OCI-LY3 (cell line): ENCODE measurements around the gene IPO11.

Source experiments
- H2AFZ ChIP-seq: fragments of 200-600, 300-600 bp; shearing (Covaris generic); 2 replicates; pipeline ENCODE4 v1.6.0; 2014; ENCODE audit warnings: antibody characterized with exemption, low read depth, low read length
- H3K27ac ChIP-seq: fragments of 200-600, 300-600 bp; sonication (generic); 2 replicates; pipeline ENCODE4 v1.5.1; 2014; ENCODE audit warnings: mild to moderate bottlenecking, low read length, moderate library complexity, mixed read lengths
- H3K27me3 ChIP-seq: fragments of 200-600, 300-600 bp; sonication (generic); 2 replicates; pipeline ENCODE4 v1.6.1; 2014; ENCODE audit warnings: low read depth, low read length, mixed read lengths
- H3K36me3 ChIP-seq: fragments of 200-600, 300-600 bp; sonication (generic); replicated peaks from 2 replicates; pipeline ENCODE3; 2014; ENCODE audit warnings: low read depth, low read length, mixed read lengths
- H3K4me1 ChIP-seq: fragments of 300-600, 200-600 bp; sonication (generic); 2 replicates; pipeline ENCODE4 v1.6.1; 2014; ENCODE audit warnings: low read length, mixed read lengths
- H3K4me2 ChIP-seq: fragments of 200-600, 300-600 bp; sonication (generic); 2 replicates; pipeline ENCODE4 v1.6.1; 2014; ENCODE audit warnings: low read length, mixed read lengths
- H3K4me3 ChIP-seq: fragments of 300-600, 200-600 bp; sonication (generic); 2 replicates; pipeline ENCODE4 v1.5.1; 2014; ENCODE audit warnings: antibody characterized with exemption, mild to moderate bottlenecking, low read length, moderate library complexity
- H3K79me2 ChIP-seq: fragments of 300-600, 200-600 bp; shearing (Covaris generic); 2 replicates; pipeline ENCODE4 v1.6.1; 2014; ENCODE audit warnings: mild to moderate bottlenecking, low read length, mixed read lengths
- H3K9ac ChIP-seq: fragments of 300-600, 200-600 bp; shearing (Covaris generic); 2 replicates; pipeline ENCODE4 v1.6.0; 2014; ENCODE audit warnings: mild to moderate bottlenecking, low read length, moderate library complexity
- H3K9me3 ChIP-seq: fragments of 200-600, 300-600 bp; shearing (Covaris generic); 2 replicates; pipeline ENCODE4 v1.6.1; 2014; ENCODE audit warnings: low read length, mixed read lengths; ENCODE audit not compliant: insufficient read depth
- H4K20me1 ChIP-seq: fragments of 200-600, 300-600 bp; sonication (generic); 2 replicates; pipeline ENCODE4 v1.6.1; 2016; ENCODE audit warnings: low read length, mixed read lengths; ENCODE audit not compliant: insufficient read depth
- CTCF ChIP-seq: fragments of 200-600, 300-600 bp; sonication (generic); IDR thresholded peaks from 2 replicates; pipeline ENCODE4 v1.5.1; 2014; ENCODE audit warnings: antibody characterized with exemption, low read length, low read depth
- EZH2phosphoT487 ChIP-seq: fragments of 200-600 bp; shearing (Covaris generic); IDR thresholded peaks from 2 replicates; pipeline ENCODE4 v1.6.1; 2018; ENCODE audit warnings: antibody characterized with exemption, mixed run types, low read depth

Gene IPO11

GRCh38 chr5:62645223-62645622 lies 232.7 kb downstream of the IPO11 start:
- no peak for TF ChIP-seq CTCF
- no peak for TF ChIP-seq EZH2phosphoT487
- Histone ChIP-seq H3K4me3 (no peak overlapping the region), H3K4me2 (no peak overlapping the region), H3K9me3 (no peaks in the 10 kb centered on the region), H3K9ac (no peak overlapping the region), H3K79me2 (no peaks in the 10 kb centered on the region), H3K36me3 (no peaks in the 10 kb centered on the region), H3K27me3 (no peaks in the 10 kb centered on the region), H3K27ac (no peak overlapping the region), H3K4me1 (peaks cover 6% of the 10 kb centered on the region), H2AFZ (no peak overlapping the region), H4K20me1 (no peaks in the 10 kb centered on the region)

- H3K27ac ChIP-seq = no peak overlapping the region
- no peak overlapping the region for H2AFZ ChIP-seq
- no peak overlapping the region for H3K9ac ChIP-seq
- no peaks in the 10 kb centered on the region for H3K9me3 ChIP-seq
- H3K4me2 ChIP-seq = no peak overlapping the region
- H3K27me3 ChIP-seq = no peaks in the 10 kb centered on the region
- no peaks in the 10 kb centered on the region for H3K79me2 ChIP-seq
- no peak for TF ChIP-seq CTCF
- TF ChIP-seq EZH2phosphoT487 = no peak
- no peaks in the 10 kb centered on the region for H3K4me1 ChIP-seq
- no peak overlapping the region for H3K4me3 ChIP-seq
- no peaks in the 10 kb centered on the region for H3K36me3 ChIP-seq
- H4K20me1 ChIP-seq = no peaks in the 10 kb centered on the region
Observed at GRCh38 chr5:62647241-62647640, 234.7 kb downstream of the IPO11 start.

GRCh38 chr5:62649025-62649424 lies 236.5 kb downstream of the IPO11 start:
- Histone ChIP-seq H3K9ac (no peak overlapping the region), H4K20me1 (no peaks in the 10 kb centered on the region), H3K4me1 (no peaks in the 10 kb centered on the region), H3K79me2 (no peaks in the 10 kb centered on the region), H3K27me3 (no peaks in the 10 kb centered on the region), H3K27ac (no peak overlapping the region), H2AFZ (no peak overlapping the region), H3K9me3 (no peaks in the 10 kb centered on the region), H3K4me3 (no peak overlapping the region), H3K36me3 (no peaks in the 10 kb centered on the region), H3K4me2 (no peak overlapping the region)
- TF ChIP-seq EZH2phosphoT487 (no peak), CTCF (no peak)

GRCh38 chr5:62649476-62650113 lies 237.0 kb downstream of the IPO11 start:
- Histone ChIP-seq H3K4me1 (no peaks in the 10 kb centered on the region), H4K20me1 (no peaks in the 10 kb centered on the region), H3K27me3 (no peaks in the 10 kb centered on the region), H3K79me2 (no peaks in the 10 kb centered on the region), H3K36me3 (no peaks in the 10 kb centered on the region), H3K4me2 (no peak overlapping the region), H2AFZ (no peak overlapping the region), H3K9me3 (no peaks in the 10 kb centered on the region), H3K4me3 (no peak overlapping the region), H3K9ac (no peak overlapping the region), H3K27ac (no peak overlapping the region)
- TF ChIP-seq EZH2phosphoT487 (no peak), CTCF (no peak)
